A549 (cell line): Measurements from ENCODE around the gene TCEAL8. TPM values are rescaled to one million over a fixed set of nuclear protein-coding genes. Genes with fewer than 3 reads are reported as not detected.
A peak's percentile ranks its signal among the peaks of the same experiment; 100 is the strongest.

Experiments used
- ATAC-seq, 2 experiments: fragments of 200-7000 bp in 1 of 2; fragments of >200 bp in 1 of 2; cut with Nextera tagmentation in 1 of 2; cut with Tn5 transposase in 1 of 2; 3 replicates each; pipeline versions ENCODE4 v1.8.0 to v1.9.1; 2018 to 2020; ENCODE audit warnings: mild to moderate bottlenecking in 1 of 2, moderate library complexity in 1 of 2
- CTCF ChIA-PET: fragments of 300-600 bp; sonication (Branson Sonifier 250); formaldehyde crosslinking; extraction: SDS; loops from one replicate; lab custom pipeline; 2021; ENCODE audit warnings: antibody characterized with exemption, inconsistent platforms; lab: Yijun Ruan, JAX
- POLR2A ChIA-PET: fragments of 350-600 bp; formaldehyde crosslinking; extraction: SDS; loops from one replicate; lab custom pipeline; 2021; ENCODE audit warnings: antibody characterized with exemption, inconsistent platforms; lab: Yijun Ruan, JAX
- DNase-seq, 2 experiments: peaks; one replicate each; pipeline versions ENCODE4 v3.0.0 to v3.0.0-alpha.2; 2011 to 2016; ENCODE audit warnings: low read depth in 1 of 2, low spot score in 1 of 2
- FAIRE-seq: peaks from 2 replicates; lab custom pipeline; 2011; peaks lifted over from hg19 to GRCh38; lab: Jason Lieb, UNC
- H3K27ac ChIP-seq, 2 experiments: fragments of >200 bp; sonication (Bioruptor Twin); formaldehyde crosslinking; 3 replicates each; pipeline ENCODE4 v1.5.1; 2016 to 2017
- H3K4me1 ChIP-seq: fragments of >200 bp; sonication (Bioruptor Twin); formaldehyde crosslinking; 3 replicates; pipeline ENCODE4 v1.6.1; 2016
- H3K4me2 ChIP-seq: fragments of >200 bp; sonication (Bioruptor Twin); formaldehyde crosslinking; 3 replicates; pipeline ENCODE4 v1.6.1; 2016
- H3K4me3 ChIP-seq: fragments of >200 bp; sonication (Bioruptor Twin); formaldehyde crosslinking; 3 replicates; pipeline ENCODE4 v1.5.1; 2016
- H3K9me3 ChIP-seq: fragments of >200 bp; sonication (Bioruptor Twin); formaldehyde crosslinking; 3 replicates; pipeline ENCODE4 v1.6.1; 2016
- CEBPB ChIP-seq, 2 experiments: fragments of >200 bp in 1 of 2; sonication (Bioruptor Twin) in 1 of 2; formaldehyde crosslinking in 1 of 2; IDR thresholded peaks; 2 replicates each; pipeline ENCODE4 v1.6.1; 2012 to 2016
- EHF ChIP-seq: fragments of 250-450 bp; sonication (Bioruptor Pico); IDR thresholded peaks from 2 replicates; pipeline ENCODE4 v1.5.0; 2020; ENCODE audit warnings: mild to moderate bottlenecking
- GATA3 ChIP-seq: IDR thresholded peaks from 2 replicates; pipeline ENCODE4 v1.6.1; 2012; ENCODE audit warnings: borderline replicate concordance
- HES2 ChIP-seq: fragments of >200 bp; sonication (Bioruptor Twin); formaldehyde crosslinking; IDR thresholded peaks from 2 replicates; pipeline ENCODE4 v1.6.1; 2016
- KDM1A ChIP-seq: fragments of 200-600 bp; sonication (generic); IDR thresholded peaks from 2 replicates; pipeline ENCODE4 v1.6.1; 2016; ENCODE audit warnings: low read depth, mild to moderate bottlenecking
- KDM5A ChIP-seq: fragments of 200-600 bp; sonication (generic); IDR thresholded peaks from 2 replicates; pipeline ENCODE4 v1.6.1; 2016; ENCODE audit warnings: antibody characterized with exemption, mild to moderate bottlenecking
- MYC ChIP-seq: IDR thresholded peaks from 2 replicates; pipeline ENCODE4 v1.6.1; 2012; ENCODE audit warnings: mild to moderate bottlenecking, inconsistent platforms, low read length, improper control_type of control experiment, borderline replicate concordance
- POLR2AphosphoS2 ChIP-seq: conservative IDR thresholded peaks from 2 replicates; pipeline ENCODE4 v1.6.1; 2012; ENCODE audit warnings: low read length, improper control_type of control experiment, inconsistent platforms
- RAD21 ChIP-seq, 2 experiments: fragments of >200 bp in 1 of 2; sonication (Bioruptor Twin) in 1 of 2; formaldehyde crosslinking in 1 of 2; IDR thresholded peaks in 1 of 2; conservative IDR thresholded peaks in 1 of 2; 2 replicates in 1 of 2; 3 replicates in 1 of 2; pipeline ENCODE4 v1.6.1; 2012 to 2018; ENCODE audit warnings: inconsistent platforms in 1 of 2
- SMC3 ChIP-seq: fragments of >200 bp; sonication (Bioruptor Twin); formaldehyde crosslinking; IDR thresholded peaks from 3 replicates; pipeline ENCODE4 v1.6.1; 2018; ENCODE audit warnings: inconsistent platforms
- SREBF2 ChIP-seq: fragments of 450-650 bp; IDR thresholded peaks from 2 replicates; pipeline ENCODE4 v1.6.1; 2014; ENCODE audit warnings: mild to moderate bottlenecking, moderate library complexity
- WGBS: methylation state at CpG from one replicate; pipeline ENCODE4 v1.1.6; 2017; ENCODE audit errors: missing lambda C conversion rate; 5-methylcytosine and 5-hydroxymethylcytosine counted together
- polyA plus RNA-seq, 4 experiments: library from polyadenylated mRNA; depleted of rRNA in 3 of 4; stranded (reverse); fragments of >200 nt; fragmentation: RNase III in 1 of 4; extraction: RNeasy Plus Mini Kit Qiagen cat#74134 plus additional on column Dnase treatment in 1 of 4; gene quantifications; 2 replicates in 3 of 4; 3 replicates in 1 of 4; pipeline ENCODE4 v1.2.3, GENCODE V29; 2011 to 2017
- TF ChIP-seq, protein P1 (sequence below): fragments of >200 bp; sonication (Bioruptor Twin); formaldehyde crosslinking; IDR thresholded peaks from 3 replicates; pipeline ENCODE4 v1.5.1; 2016

Gene TCEAL8
- polyA plus RNA-seq, 2 of the 4 experiments (the other 2 are of a cell fraction): 45.5 to 59.4 TPM

- H3K9me3 ChIP-seq: no peaks in the 10 kb centered on the region
Measured at GRCh38 chrX:103211012-103211715, 43.8 kb downstream of the TCEAL8 start.

GRCh38 chrX:103210056-103210455, 44.9 kb downstream of the TCEAL8 start:
- WGBS: 18% methylated on average over 5 of the region's 5 CpGs
- CTCF ChIA-PET: interaction anchor here (1.1 to 2.1 kb wide), 5 partner anchors 8 to 254 kb away, joined by 4 to 18 read pairs (median 7); no protein-coding TSS in a partner anchor
- TF ChIP-seq KDM5A: no peak
- no peak for TF ChIP-seq POLR2AphosphoS2
- TF ChIP-seq MYC: no peak
- no peak for TF ChIP-seq SREBF2
- no peak for TF ChIP-seq KDM1A
- no peak for TF ChIP-seq HES2
- no peak for TF ChIP-seq EHF (CRISPR knock-in tag)
- TF ChIP-seq GATA3: no peak
- no peak for TF ChIP-seq CEBPB (IDR thresholded peaks at IDR 0.05)

More at GRCh38 chrX:103211012-103211715, 43.8 kb downstream of the TCEAL8 start:
- CTCF ChIA-PET: interaction anchor here (0.6 to 2.1 kb wide), 22 partner anchors 9 to 279 kb away, joined by 3 to 18 read pairs (median 4); no protein-coding TSS in a partner anchor
- H3K4me1 ChIP-seq: no peaks in the 10 kb centered on the region
- ATAC-seq: peak; percentile 58 to 80; a peak in 3 of 6 replicates
- H3K4me3 ChIP-seq: no peak overlapping the region
- peak; percentile 12 to 34 for DNase-seq
- H3K4me2 ChIP-seq: no peak overlapping the region
- FAIRE-seq: no peak
- no peak overlapping the region for H3K27ac ChIP-seq
- 20% methylated on average over 7 of the region's 7 CpGs for WGBS
- POLR2A ChIA-PET: no interaction called here
- TF ChIP-seq HES2 (no peak), RAD21 (conservative IDR thresholded peaks at IDR 0.05 in 1 of 2, IDR thresholded peaks at IDR 0.05 in 1 of 2) (peak; percentile 35 to 42; a peak in 3 of 5 replicates), SMC3 (peak; percentile 50)
- TF ChIP-seq, protein P1, sequence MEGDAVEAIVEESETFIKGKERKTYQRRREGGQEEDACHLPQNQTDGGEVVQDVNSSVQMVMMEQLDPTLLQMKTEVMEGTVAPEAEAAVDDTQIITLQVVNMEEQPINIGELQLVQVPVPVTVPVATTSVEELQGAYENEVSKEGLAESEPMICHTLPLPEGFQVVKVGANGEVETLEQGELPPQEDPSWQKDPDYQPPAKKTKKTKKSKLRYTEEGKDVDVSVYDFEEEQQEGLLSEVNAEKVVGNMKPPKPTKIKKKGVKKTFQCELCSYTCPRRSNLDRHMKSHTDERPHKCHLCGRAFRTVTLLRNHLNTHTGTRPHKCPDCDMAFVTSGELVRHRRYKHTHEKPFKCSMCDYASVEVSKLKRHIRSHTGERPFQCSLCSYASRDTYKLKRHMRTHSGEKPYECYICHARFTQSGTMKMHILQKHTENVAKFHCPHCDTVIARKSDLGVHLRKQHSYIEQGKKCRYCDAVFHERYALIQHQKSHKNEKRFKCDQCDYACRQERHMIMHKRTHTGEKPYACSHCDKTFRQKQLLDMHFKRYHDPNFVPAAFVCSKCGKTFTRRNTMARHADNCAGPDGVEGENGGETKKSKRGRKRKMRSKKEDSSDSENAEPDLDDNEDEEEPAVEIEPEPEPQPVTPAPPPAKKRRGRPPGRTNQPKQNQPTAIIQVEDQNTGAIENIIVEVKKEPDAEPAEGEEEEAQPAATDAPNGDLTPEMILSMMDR: peak; percentile 60

More at GRCh38 chrX:103210056-103210455, 44.9 kb downstream of the TCEAL8 start:
- H3K4me1 ChIP-seq: no peaks in the 10 kb centered on the region
- POLR2A ChIA-PET: no interaction called here
- FAIRE-seq (no peak), ATAC-seq (no peak), DNase-seq (no peak)
- H3K4me2 ChIP-seq: no peak overlapping the region
- no peak overlapping the region for H3K27ac ChIP-seq
- no peaks in the 10 kb centered on the region for H3K9me3 ChIP-seq
- no peak overlapping the region for H3K4me3 ChIP-seq

Other genes starting within 250 kb of the TCEAL8 start
- not detected in 2 replicates for gene BEX1, start 191.0 kb downstream of the TCEAL8 start, polyA plus RNA-seq (2011; rRNA removed)
- not detected in 3 replicates for gene BEX1, start 191.0 kb downstream of the TCEAL8 start, polyA plus RNA-seq (2017; fragmentation: RNase III; extraction: RNeasy Plus Mini Kit Qiagen cat#74134 plus additional on column Dnase treatment)
- gene NXF3, start 162.0 kb downstream of the TCEAL8 start, polyA plus RNA-seq (2011; rRNA removed): 0.19 TPM in 1 of 2 replicates, not detected in the other
- not detected in 3 replicates for gene NXF3, start 162.0 kb downstream of the TCEAL8 start, polyA plus RNA-seq (2017; fragmentation: RNase III; extraction: RNeasy Plus Mini Kit Qiagen cat#74134 plus additional on column Dnase treatment)
- 1.7 and 2.4 TPM in 2 replicates for gene BEX4, start 40.0 kb downstream of the TCEAL8 start, polyA plus RNA-seq (2011; rRNA removed)
- gene BEX4, start 40.0 kb downstream of the TCEAL8 start, polyA plus RNA-seq (2017; fragmentation: RNase III; extraction: RNeasy Plus Mini Kit Qiagen cat#74134 plus additional on column Dnase treatment): 0.51 to 0.85 TPM (median 0.75 TPM) in 3 replicates
- not detected in 2 replicates for gene TCEAL5, start 21.6 kb upstream of the TCEAL8 start, polyA plus RNA-seq (2011; rRNA removed)
- not detected in 3 replicates for gene TCEAL5, start 21.6 kb upstream of the TCEAL8 start, polyA plus RNA-seq (2017; fragmentation: RNase III; extraction: RNeasy Plus Mini Kit Qiagen cat#74134 plus additional on column Dnase treatment)
- gene BEX2, start 55.8 kb upstream of the TCEAL8 start, polyA plus RNA-seq (2011; rRNA removed): 16.9 and 19.8 TPM in 2 replicates
- 2.5 to 3.2 TPM (median 2.8 TPM) in 3 replicates for gene BEX2, start 55.8 kb upstream of the TCEAL8 start, polyA plus RNA-seq (2017; fragmentation: RNase III; extraction: RNeasy Plus Mini Kit Qiagen cat#74134 plus additional on column Dnase treatment)
- gene TCEAL7, start 75.1 kb upstream of the TCEAL8 start, polyA plus RNA-seq (2011; rRNA removed): not detected in 2 replicates
- not detected in 3 replicates for gene TCEAL7, start 75.1 kb upstream of the TCEAL8 start, polyA plus RNA-seq (2017; fragmentation: RNase III; extraction: RNeasy Plus Mini Kit Qiagen cat#74134 plus additional on column Dnase treatment)
- 39.2 and 83.7 TPM in 2 replicates for gene TCEAL9, start 101.4 kb upstream of the TCEAL8 start, polyA plus RNA-seq (2011; rRNA removed)
- gene TCEAL9, start 101.4 kb upstream of the TCEAL8 start, polyA plus RNA-seq (2017; fragmentation: RNase III; extraction: RNeasy Plus Mini Kit Qiagen cat#74134 plus additional on column Dnase treatment): 124 to 153 TPM (median 143 TPM) in 3 replicates
- gene BEX3, start 121.4 kb upstream of the TCEAL8 start, polyA plus RNA-seq (2011; rRNA removed): 328 and 404 TPM in 2 replicates
- gene BEX3, start 121.4 kb upstream of the TCEAL8 start, polyA plus RNA-seq (2017; fragmentation: RNase III; extraction: RNeasy Plus Mini Kit Qiagen cat#74134 plus additional on column Dnase treatment): 313 to 391 TPM (median 382 TPM) in 3 replicates